Cardiac muscle cell (in vitro differentiated cells and primary cell): ENCODE data around the gene PSMD8. TPM values are rescaled to one million over a fixed set of nuclear protein-coding genes. Genes with fewer than 3 reads are reported as not detected.

Source experiments
- DNase-seq, 2 donors: peaks; one replicate each; pipeline versions ENCODE4 v3.0.0 to v3.0.0-alpha.2; 2010 to 2017; ENCODE audit warnings: low read depth in 1 of 2, low spot score in 1 of 2
- H3K27ac ChIP-seq: fragments of 200-600 bp; sonication (generic); 2 replicates; pipeline ENCODE4 v1.5.1; 2016
- H3K27me3 ChIP-seq: fragments of 200-600 bp; sonication (generic); 2 replicates; pipeline ENCODE4 v1.6.0; 2016; ENCODE audit warnings: control low read depth
- H3K36me3 ChIP-seq: fragments of 200-600 bp; sonication (generic); 2 replicates; pipeline ENCODE4 v1.5.1; 2016; ENCODE audit warnings: control low read depth
- H3K4me1 ChIP-seq: fragments of 200-600 bp; sonication (generic); 2 replicates; pipeline ENCODE4 v1.8.1; 2017; ENCODE audit warnings: low read depth, mild to moderate bottlenecking, mixed run types
- H3K4me3 ChIP-seq: fragments of 200-600 bp; sonication (generic); 2 replicates; pipeline ENCODE4 v1.5.1; 2016; ENCODE audit warnings: mild to moderate bottlenecking
- H3K9me3 ChIP-seq: fragments of 200-600 bp; sonication (generic); 2 replicates; pipeline ENCODE4 v1.5.1; 2017; ENCODE audit warnings: low read depth, mild to moderate bottlenecking, control low read depth
- CTCF ChIP-seq: IDR thresholded peaks from 2 replicates; pipeline ENCODE4 v1.5.1; 2012; ENCODE audit warnings: low read depth, mild to moderate bottlenecking, low read length
- polyA plus RNA-seq: library from polyadenylated mRNA; unstranded; fragments of >200 nt; fragmentation: Nextera tagmentation; extraction: Ambion mirVana; gene quantifications from 2 replicates; pipeline ENCODE4 v1.2.1, GENCODE V29; 2016
- total RNA-seq: library from RNA; depleted of rRNA; stranded (reverse); fragments of >200 nt; gene quantifications from 2 replicates; pipeline ENCODE4 v1.2.3, GENCODE V29; 2016

Gene PSMD8
- total and polyA plus RNA-seq, 2 experiments from 2014 or later: 233 to 303 TPM

GRCh38 chr19:38420935-38421334 is 46.6 kb downstream of the PSMD8 start:
- no peak for DNase-seq
- H3K4me3 ChIP-seq: no peak overlapping the region
- no peaks in the 10 kb centered on the region for H3K9me3 ChIP-seq
- H3K36me3 ChIP-seq: no peaks in the 10 kb centered on the region
- H3K27me3 ChIP-seq: peaks cover 6% of the 10 kb centered on the region
- no peak for TF ChIP-seq CTCF
- H3K27ac ChIP-seq: no peak overlapping the region
- H3K4me1 ChIP-seq: no peaks in the 10 kb centered on the region

GRCh38 chr19:38421856-38422255 is 47.5 kb downstream of the PSMD8 start:
- Histone ChIP-seq H3K4me1 (no peaks in the 10 kb centered on the region), H3K27ac (no peak overlapping the region), H3K27me3 (peaks cover 6% of the 10 kb centered on the region), H3K4me3 (no peak overlapping the region), H3K36me3 (no peaks in the 10 kb centered on the region), H3K9me3 (no peaks in the 10 kb centered on the region)
- TF ChIP-seq CTCF: no peak
- DNase-seq: no peak

- no peak for TF ChIP-seq CTCF
- Histone ChIP-seq H3K4me1 (no peaks in the 10 kb centered on the region), H3K36me3 (no peaks in the 10 kb centered on the region), H3K9me3 (no peaks in the 10 kb centered on the region), H3K27ac (no peak overlapping the region), H3K4me3 (no peak overlapping the region), H3K27me3 (peaks cover 6% of the 10 kb centered on the region)
- no peak for DNase-seq
Measured at GRCh38 chr19:38422438-38422837, 48.1 kb downstream of the PSMD8 start.

- Histone ChIP-seq H3K27me3 (peaks cover 6% of the 10 kb centered on the region), H3K27ac (no peak overlapping the region), H3K9me3 (no peaks in the 10 kb centered on the region), H3K36me3 (no peaks in the 10 kb centered on the region), H3K4me1 (no peaks in the 10 kb centered on the region), H3K4me3 (no peak overlapping the region)
- no peak for TF ChIP-seq CTCF
- no peak for DNase-seq
Measured at GRCh38 chr19:38424272-38424671, 49.9 kb downstream of the PSMD8 start.

- no peaks in the 10 kb centered on the region for H3K36me3 ChIP-seq
- no peak for DNase-seq
- H3K27me3 ChIP-seq: no peaks in the 10 kb centered on the region
- H3K9me3 ChIP-seq: no peaks in the 10 kb centered on the region
- TF ChIP-seq CTCF: no peak
- H3K4me3 ChIP-seq: no peak overlapping the region
- H3K27ac ChIP-seq: no peak overlapping the region
- no peaks in the 10 kb centered on the region for H3K4me1 ChIP-seq
Measured at GRCh38 chr19:38425222-38425809, 50.9 kb downstream of the PSMD8 start.
